Nephron (organoid): Measurements from ENCODE around the gene GANC.

ENCODE experiments used
- H3K27ac Mint-ChIP-seq, 3 experiments: 2 replicates each; pipeline ENCODE4 v1.8.0; 2020; ENCODE audit warnings: mixed read lengths in 3 of 3, mild to moderate bottlenecking in 2 of 3, moderate library complexity in 1 of 3
- H3K27me3 Mint-ChIP-seq: 2 replicates; pipeline ENCODE4 v1.8.0; 2021; ENCODE audit warnings: low read depth, mild to moderate bottlenecking, moderate library complexity, mixed read lengths
- H3K36me3 Mint-ChIP-seq: 2 replicates; pipeline ENCODE4 v1.8.0; 2020; ENCODE audit warnings: low read depth, mixed read lengths
- H3K4me1 Mint-ChIP-seq: 2 replicates; pipeline ENCODE4 v1.8.0; 2020; ENCODE audit warnings: mixed read lengths
- H3K4me3 Mint-ChIP-seq, 3 experiments: 2 replicates each; pipeline ENCODE4 v1.8.0; 2020; ENCODE audit warnings: mild to moderate bottlenecking in 3 of 3, mixed read lengths in 3 of 3, moderate library complexity in 2 of 3
- H3K9me3 Mint-ChIP-seq: 2 replicates; pipeline ENCODE4 v1.8.0; 2020; ENCODE audit warnings: mixed read lengths
- CTCF ChIP-seq, 3 experiments: fragments of 200-600 bp; sonication (generic); IDR thresholded peaks; one replicate each; pipeline ENCODE4 v1.5.0; 2021; ENCODE audit warnings: antibody characterized with exemption in 3 of 3; ENCODE audit not compliant: unreplicated experiment in 3 of 3

Gene GANC

GRCh38 chr15:42275780-42276391 is 2.9 kb downstream of the GANC start:
- H3K9me3 Mint-ChIP-seq = no peaks in the 10 kb centered on the region
- H3K27ac Mint-ChIP-seq = peak overlapping the region; percentile 99 to 100 (median 100)
- H3K36me3 Mint-ChIP-seq = peaks cover 6% of the 10 kb centered on the region
- H3K4me1 Mint-ChIP-seq = peaks cover 34% of the 10 kb centered on the region
- H3K4me3 Mint-ChIP-seq = peak overlapping the region; percentile 62 to 98 (median 70)
- no peaks in the 10 kb centered on the region for H3K27me3 Mint-ChIP-seq
- no peak for TF ChIP-seq CTCF (IDR thresholded peaks at IDR 0.05; ENCODE audit: unreplicated experiment in 3 of 3)

- TF ChIP-seq CTCF (IDR thresholded peaks at IDR 0.05; ENCODE audit: unreplicated experiment in 3 of 3) = no peak
- H3K4me1 Mint-ChIP-seq = peaks cover 27% of the 10 kb centered on the region
- no peak overlapping the region for H3K27ac Mint-ChIP-seq
- no peak overlapping the region for H3K4me3 Mint-ChIP-seq
- no peaks in the 10 kb centered on the region for H3K36me3 Mint-ChIP-seq
- no peaks in the 10 kb centered on the region for H3K27me3 Mint-ChIP-seq
- H3K9me3 Mint-ChIP-seq = no peaks in the 10 kb centered on the region
Measured at GRCh38 chr15:42276762-42277161, 3.8 kb downstream of the GANC start.

GRCh38 chr15:42279234-42279723 is 6.3 kb downstream of the GANC start:
- no peak overlapping the region for H3K27ac Mint-ChIP-seq
- no peak overlapping the region for H3K4me3 Mint-ChIP-seq
- no peak for TF ChIP-seq CTCF (IDR thresholded peaks at IDR 0.05; ENCODE audit: unreplicated experiment in 3 of 3)

GRCh38 chr15:42282344-42282743 is 9.3 kb downstream of the GANC start:
- Mint-ChIP-seq H3K27me3 (no peaks in the 10 kb centered on the region), H3K4me1 (no peaks in the 10 kb centered on the region), H3K36me3 (no peaks in the 10 kb centered on the region), H3K9me3 (no peaks in the 10 kb centered on the region), H3K4me3 (no peak overlapping the region), H3K27ac (no peak overlapping the region)
- no peak for TF ChIP-seq CTCF (IDR thresholded peaks at IDR 0.05; ENCODE audit: unreplicated experiment in 3 of 3)

More at GRCh38 chr15:42279234-42279723, 6.3 kb downstream of the GANC start:
- peaks cover 17% of the 10 kb centered on the region for H3K4me1 Mint-ChIP-seq
- H3K27me3 Mint-ChIP-seq = no peaks in the 10 kb centered on the region
- H3K36me3 Mint-ChIP-seq = no peaks in the 10 kb centered on the region
- no peaks in the 10 kb centered on the region for H3K9me3 Mint-ChIP-seq

GRCh38 chr15:42282926-42283325 is 9.9 kb downstream of the GANC start:
- Mint-ChIP-seq H3K9me3 (no peaks in the 10 kb centered on the region), H3K27me3 (no peaks in the 10 kb centered on the region), H3K27ac (no peak overlapping the region), H3K4me1 (no peaks in the 10 kb centered on the region), H3K36me3 (no peaks in the 10 kb centered on the region), H3K4me3 (no peak overlapping the region)
- no peak for TF ChIP-seq CTCF (IDR thresholded peaks at IDR 0.05; ENCODE audit: unreplicated experiment in 3 of 3)

GRCh38 chr15:42283671-42284070 is 10.7 kb downstream of the GANC start:
- H3K36me3 Mint-ChIP-seq = no peaks in the 10 kb centered on the region
- H3K9me3 Mint-ChIP-seq = no peaks in the 10 kb centered on the region
- TF ChIP-seq CTCF (IDR thresholded peaks at IDR 0.05; ENCODE audit: unreplicated experiment in 3 of 3) = no peak
- no peak overlapping the region for H3K27ac Mint-ChIP-seq
- H3K4me1 Mint-ChIP-seq = no peaks in the 10 kb centered on the region
- no peak overlapping the region for H3K4me3 Mint-ChIP-seq
- H3K27me3 Mint-ChIP-seq = no peaks in the 10 kb centered on the region
